ENCODE measurements around the gene TEAD4.

The TEAD4 gene

DNA sequence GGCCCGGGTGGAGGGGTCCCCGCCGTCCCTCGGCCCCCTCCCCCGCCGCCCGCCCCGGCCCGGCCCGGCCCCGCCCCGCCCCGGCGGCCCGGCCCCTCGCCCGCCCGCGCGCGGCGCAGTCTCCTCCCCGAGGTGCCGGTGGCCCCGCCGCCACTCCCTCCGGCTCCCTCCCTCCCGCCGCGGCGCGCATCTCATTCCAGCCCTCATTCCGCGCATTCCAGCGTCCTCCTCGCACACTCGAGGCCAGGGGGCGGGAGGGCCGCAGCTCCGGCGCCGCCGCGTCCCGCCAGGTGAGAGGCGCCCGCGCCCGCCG lies at the start of gene TEAD4:
Gene TEAD4 (plus strand): TSS at position 206 of the 313 bp plus-strand sequence.
- no peak for DNase-seq

DNA sequence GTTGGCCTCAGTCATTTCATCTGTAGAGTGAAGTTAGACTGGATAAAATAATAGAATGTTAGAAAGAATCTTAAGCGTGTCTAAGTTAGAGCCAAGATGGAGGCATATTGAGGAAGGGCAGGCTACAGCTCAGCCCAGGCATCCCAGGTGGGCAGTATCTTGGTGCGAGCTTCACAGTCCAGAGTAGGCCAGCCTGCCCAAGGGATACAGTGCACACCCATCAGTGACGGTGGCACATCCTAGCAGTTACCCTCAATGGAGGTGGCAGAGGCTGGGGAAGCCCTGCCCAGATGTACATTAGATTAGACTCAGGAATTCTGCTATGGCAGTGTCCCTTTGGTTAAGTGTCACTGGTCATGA lies 47.0 kb upstream of the TEAD4 start:
- DNase-seq, result no peak

DNA sequence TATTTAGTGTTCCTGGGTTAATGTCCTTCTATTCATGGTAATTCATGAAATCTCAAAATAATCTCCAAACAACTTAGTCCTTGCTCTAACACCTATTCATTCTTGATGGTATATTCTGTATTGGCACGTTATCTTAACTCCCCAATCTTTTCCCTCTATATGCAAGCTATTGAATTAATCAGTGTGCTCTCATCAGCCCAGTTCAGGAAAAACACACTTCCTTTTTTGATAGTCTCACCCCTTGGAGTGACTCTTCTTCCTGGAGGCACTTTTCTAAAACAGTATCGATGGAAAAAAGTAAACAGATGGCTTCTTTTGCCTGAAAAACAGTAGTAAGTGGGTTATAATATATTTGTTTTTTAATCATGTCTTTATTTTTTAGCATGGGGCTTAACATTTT lies 39.9 kb upstream of the TEAD4 start:
- no peak for DNase-seq

DNA sequence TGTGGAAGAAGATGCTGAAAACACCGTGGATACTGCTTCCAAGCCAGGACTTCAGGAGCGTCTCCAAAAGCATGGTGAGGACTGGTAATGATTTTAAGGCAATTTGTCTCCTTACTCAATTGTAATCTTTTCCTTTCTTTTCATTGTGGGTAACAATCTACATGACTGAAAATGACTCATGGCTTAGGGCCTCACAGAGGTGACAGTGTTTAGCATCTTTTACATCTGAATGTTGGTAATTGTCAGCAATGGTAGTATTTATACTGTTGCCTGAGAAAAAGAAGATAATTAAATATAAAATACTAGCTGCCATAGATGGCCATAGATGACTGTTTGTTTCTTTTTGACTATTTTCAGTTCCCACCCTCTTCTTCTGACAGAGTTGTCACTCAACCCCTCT lies 36.9 kb upstream of the TEAD4 start:
- no peak for DNase-seq

DNA sequence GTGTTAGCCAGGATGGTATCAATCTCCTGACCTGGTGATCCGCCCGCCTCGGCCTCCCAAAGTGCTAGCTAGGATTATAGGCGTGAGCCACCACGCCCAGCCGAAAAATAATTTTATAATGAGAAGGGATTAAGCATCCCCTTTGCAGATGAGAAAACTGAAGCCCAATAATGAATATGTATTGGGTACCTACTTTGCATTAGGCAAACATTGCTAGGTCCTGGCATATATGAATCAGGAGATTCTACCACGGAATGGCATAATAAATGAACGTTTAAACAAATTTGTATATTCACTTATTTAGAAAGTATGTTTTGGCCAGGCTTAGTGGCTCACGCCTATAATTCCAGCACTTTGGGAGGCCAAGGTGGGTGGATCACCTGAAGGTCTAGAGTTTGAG lies 36.1 kb upstream of the TEAD4 start:
- DNase-seq, result no peak

DNA sequence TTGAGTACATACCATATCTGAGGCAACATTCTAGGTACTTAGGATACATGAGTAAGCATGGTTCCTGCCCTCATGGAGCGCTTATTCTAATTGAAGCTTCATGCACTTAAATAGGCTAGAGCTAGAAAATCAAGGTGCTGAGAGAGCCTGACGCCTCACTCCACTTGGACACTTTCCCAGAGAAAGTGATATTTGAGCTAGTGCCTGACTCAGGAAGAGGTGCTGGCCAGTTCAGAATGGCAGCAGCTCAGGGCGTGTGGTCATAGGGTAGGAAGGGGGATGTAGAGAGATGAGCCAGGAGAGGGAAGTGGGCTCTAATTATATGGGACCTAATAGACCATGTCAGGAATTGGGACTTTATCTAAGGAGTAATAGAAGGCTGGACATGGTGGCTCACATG lies 35.2 kb upstream of the TEAD4 start:
- DNase-seq, result no peak

DNA sequence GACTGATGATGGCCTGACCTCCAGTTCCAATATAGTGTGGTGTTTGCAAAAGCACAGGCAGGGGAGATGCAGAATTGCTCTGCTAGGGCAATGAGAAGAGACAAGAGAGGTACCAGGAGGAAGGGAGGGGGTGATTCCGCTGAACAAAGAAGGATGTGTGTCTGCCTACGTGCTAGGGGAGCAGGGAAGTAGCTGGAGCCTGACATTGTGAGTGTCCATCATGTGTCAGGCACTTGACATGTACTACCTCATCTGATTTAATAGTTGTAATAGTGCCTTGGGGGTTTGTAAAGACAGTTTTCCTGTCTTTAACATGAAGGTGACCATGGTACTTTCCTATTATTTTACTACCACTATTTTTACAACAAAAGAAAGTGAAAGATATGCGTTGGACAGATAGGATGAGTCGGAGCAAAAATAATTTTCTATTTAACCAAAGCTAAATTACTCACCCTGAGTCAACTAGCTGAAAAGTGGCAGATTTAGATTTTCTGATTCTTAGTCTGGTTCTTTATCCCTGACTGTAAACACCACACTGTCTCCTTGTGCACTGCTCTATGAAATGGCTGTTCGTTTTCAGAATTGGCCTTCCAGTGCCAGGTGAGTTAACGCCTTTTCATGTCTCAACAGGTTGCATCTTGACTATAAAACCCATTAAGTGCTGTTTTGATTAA lies 33.7 kb upstream of the TEAD4 start:
- no peak for DNase-seq

DNA sequence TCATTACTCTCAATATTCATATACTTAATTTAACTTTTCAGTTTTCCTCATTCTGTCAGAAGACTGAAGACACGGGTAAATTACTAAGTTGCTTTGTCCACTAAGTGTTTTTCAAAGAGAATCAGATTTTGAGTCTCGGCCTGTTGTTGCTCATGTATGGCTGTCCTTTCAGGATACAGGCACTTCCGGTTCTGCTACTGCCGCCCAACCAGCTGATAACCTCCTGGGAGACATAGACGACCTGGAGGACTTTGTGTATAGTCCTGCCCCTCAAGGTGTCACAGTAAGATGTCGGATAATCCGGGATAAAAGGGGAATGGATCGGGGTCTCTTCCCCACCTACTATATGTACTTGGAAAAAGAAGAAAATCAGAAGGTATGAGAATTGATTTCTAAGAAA lies 28.3 kb upstream of the TEAD4 start:
- DNase-seq, result no peak

DNA sequence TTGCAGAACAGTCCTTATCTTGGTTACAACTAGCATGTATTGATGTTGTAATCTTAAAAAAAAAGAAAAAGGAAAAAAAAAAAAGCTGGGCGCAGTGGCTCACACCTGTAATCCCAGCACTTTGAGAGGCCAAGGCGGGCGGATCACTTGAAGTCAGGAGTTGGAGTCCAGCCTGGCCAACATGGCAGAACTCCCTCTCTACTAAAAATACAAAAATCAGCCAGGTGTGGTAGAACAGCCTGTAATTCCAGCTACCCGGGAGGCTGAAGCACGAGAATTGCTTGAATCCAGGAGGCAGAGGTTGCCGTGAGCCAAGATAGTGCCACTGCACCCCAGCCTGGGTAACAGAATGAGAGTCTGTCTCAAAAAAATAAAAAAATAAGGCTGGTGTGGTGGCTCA lies 25.6 kb upstream of the TEAD4 start:
- DNase-seq, result no peak

DNA sequence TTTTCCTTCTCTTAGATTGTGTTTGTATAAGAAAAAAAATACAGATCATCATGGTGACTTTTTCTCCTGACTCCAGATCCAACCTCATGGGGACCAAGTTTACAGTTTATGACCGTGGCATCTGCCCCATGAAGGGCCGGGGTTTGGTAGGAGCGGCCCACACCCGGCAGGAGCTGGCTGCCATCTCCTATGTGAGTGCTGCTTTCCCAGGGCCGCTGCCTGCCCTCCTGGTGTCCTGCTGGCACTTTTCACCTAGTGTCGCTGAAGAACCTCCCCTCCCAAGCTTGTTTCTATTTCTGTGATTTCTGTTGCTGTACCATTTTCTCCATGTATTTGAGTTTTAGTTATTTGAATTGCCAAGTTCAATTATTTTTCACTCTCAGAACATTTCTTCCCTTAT lies 24.8 kb upstream of the TEAD4 start:
- DNase-seq, result no peak

DNA sequence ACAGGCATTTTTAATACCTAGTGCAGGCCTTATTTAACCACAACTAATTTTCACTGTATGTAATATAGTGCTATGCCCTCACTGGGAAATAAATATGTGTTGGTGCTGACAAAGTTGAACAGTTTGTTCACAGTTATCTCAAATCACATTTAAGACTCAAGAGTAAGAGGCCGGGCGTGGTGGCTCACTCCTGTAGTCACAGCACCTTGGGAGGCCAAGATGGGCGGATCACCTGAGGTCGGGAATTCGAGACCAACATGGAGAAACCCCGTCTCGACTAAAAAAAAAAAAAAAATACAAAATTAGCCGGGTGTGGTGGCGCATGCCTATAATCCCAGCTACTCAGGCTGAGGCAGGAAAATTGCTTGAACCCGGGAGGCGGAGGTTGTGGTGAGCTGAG lies 22.9 kb upstream of the TEAD4 start:
- DNase-seq, result no peak

DNA sequence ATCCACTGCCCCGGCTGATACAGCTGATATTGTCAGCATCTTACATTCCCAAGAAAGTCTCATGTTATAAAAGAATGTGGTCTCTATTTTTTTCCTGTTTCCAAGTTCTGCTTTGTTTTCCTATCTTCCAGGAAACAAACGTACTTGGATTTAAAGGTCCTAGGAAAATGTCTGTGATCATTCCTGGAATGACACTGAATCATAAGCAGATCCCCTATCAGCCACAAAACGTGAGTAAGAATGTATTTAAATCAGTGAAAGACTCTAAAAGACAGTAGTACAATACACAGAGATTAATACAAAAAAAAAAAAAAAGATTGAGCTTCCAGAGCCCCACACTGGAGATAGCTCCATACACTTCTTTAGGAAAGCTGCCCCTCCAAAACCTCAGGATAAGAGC lies 21.7 kb upstream of the TEAD4 start:
- no peak for DNase-seq

DNA sequence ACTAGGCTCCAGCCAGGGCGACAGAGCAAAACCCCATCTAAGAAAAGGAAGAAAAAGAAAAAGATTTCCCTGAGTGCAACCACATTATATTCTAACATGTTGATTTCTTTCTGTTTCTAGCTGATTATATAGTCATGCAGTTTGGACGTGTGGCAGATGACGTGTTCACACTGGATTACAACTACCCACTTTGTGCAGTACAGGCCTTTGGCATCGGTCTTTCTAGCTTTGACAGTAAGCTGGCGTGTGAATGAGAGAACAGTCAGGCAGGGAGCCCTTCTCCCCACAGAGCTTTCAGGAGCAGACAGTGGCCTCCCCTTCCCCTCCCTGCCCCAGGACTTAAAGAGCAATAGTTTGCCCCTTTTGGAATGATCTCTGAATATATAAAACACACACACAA lies 20.0 kb upstream of the TEAD4 start:
- no peak for DNase-seq

DNA sequence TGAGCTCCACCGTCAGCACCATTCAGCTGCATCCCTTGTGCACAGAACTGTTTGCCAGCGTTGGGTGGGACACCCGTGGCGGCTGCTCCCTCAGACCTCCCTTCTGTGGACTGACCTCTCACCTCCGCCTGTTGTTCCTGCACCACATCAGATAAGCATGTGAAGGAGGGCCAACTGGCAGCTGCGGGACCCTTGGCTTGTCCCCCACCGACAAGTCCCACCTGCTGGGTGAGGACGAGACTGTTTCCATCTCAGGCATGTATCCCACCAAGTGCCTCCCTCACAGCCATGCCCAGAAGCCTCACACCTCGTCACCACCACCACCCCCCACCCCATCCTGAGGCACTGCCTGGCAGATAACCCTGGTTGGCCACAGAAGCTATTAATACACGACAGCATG lies 18.6 kb upstream of the TEAD4 start:
- DNase-seq, result no peak

DNA sequence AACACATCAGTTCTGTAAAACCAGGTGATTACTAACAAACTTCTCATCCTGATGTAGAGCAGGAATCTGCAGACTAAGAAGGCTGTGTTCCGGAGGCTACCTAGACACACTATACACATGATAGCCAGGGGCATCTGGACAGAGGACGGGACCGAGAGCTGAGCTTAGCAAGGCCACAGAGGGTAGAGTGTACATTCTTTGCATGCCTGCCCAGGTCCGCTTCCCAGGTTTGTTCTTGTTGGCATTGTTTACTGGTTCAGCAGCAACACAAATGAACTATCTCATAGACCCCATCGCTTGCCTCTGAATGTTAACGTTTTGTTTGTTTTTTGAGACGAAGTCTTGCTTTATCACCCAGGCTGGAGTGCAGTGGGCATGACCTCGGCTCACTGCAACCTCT lies 17.7 kb upstream of the TEAD4 start:
- DNase-seq, result no peak

DNA sequence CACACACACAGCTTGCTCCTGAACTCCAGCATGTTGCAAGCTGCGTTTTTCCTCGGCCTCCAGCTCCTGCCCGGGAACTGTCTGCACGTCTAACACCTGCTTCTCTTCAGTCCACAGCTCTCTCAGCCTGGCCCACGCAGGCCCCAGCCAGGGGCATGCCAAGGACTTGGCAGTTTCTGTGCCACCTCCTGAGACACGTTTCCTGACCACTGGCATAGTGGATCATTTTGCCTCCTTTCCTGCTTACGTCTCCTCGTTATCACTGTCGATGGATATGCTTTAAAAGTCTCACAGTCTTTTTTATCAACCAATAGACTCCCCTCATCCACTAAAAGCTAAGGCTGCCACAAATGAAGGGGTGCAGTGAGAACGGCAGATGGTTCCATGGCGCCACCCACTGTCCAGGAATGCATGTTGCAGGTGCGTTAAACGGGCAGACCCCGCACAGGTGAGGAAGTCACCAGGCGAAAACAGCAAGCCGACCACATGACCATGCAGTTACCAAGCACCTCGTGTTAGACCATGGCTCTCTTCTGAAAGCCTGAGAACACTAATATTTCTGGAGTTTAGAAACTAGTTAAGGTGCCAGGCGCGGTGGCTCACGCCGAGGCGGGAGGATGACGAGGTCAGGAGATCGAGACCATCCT lies 14.7 kb upstream of the TEAD4 start:
- peak; percentile 40 for DNase-seq

DNA sequence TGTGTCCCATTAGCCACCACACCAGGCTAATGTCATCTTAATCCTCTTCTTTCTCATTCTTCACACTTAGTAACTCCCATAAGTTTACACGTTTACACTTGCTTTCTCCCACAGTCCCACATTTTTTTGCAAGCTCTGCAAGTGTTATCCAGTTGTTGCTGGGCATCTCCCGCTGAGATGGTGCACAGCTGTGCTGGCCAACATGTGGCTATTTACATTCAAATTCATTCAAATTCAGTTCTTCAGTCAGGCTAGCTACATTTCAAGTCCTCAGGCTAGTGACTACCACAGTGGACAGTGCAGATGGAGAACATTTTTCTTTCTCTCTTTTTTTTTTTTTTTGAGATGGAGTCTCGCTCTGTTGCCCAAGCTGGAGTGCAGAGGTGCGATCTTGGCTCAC lies 9.8 kb upstream of the TEAD4 start:
- DNase-seq, result no peak

DNA sequence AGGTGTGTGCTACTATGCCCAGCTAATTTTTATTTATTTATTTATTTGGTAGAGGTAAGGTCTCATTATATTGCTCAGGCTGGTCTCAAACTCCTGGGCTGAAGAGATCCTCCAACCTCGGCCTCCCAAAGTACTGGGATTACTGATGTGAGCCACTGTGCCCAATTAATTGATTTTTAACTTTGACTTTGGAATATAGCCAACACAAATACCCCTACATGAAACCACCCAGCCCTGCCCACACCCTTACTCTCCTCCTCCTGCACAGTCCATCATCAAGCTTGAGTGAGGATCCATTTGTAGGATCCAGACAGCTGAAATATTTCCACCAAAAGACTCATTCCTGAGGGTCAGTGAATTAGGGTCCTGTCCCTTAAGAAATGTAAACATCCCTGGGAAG lies 3.3 kb upstream of the TEAD4 start:
- DNase-seq, result no peak

DNA sequence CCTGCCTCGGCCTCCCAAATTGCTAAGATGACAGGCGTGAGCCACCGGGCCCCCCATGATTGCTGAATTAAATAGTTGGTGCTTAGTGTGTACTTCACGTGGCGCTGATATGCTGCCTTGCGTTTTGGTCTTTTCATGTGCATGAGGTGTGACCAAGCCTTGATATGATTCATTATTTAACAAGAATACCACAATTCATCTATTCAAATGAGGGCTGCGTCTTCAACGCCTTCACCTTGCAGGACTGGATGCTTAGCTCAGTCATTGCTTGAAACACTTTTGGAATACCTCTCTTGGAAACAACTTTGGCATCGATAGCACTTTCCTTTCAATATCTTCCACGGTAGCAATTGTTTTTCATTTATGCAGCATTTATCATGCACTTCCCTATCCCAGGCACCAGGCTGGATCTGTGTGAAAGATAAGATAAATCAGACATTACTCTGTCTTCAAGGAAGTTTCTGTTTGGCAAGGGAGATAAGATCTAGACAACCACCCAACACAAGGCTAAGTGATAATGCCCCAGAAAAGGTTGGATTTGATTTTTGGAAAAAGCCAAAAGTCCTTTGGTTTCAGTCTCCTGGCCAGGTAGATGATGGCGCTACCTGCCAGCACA lies 1.3 kb upstream of the TEAD4 start:
- no peak for DNase-seq

DNA sequence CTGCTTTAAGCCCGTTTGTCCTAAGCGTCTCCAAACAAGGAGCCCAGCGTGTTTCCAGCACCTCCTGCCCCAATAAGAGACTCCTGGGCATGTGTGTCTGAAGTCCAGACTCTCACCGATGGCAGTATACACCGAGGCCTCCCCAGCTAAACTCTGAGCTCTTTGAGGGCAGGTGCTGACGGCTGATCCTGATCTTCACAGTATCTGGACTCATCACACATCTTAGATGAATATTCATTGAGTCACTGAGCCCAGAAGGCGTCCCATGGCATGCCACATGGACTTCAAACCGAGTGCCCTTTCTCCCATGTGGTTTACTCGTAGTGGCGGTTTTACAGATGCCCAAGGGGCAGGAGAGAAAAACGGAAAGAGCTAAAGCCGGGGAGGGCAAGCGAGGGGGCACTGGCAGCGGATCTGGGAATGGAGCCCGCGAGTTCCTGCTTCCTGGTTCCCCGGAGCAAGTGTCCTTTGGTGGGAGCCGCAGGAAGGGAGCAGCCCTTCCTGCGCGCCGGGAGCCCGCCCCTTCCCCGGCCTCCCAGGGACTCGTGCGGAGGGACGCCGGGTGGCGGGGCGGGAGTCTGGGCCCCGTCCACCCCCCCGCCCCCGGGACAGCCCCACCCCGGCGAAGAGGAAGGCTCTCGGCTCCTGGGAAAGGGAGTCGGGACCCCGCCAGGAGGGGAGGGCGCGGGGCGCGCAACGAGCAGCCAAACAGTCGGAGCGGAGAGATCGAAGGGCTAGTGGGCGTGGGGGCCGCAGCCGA lies 585 bp upstream of the TEAD4 start:
- no peak for DNase-seq

DNA sequence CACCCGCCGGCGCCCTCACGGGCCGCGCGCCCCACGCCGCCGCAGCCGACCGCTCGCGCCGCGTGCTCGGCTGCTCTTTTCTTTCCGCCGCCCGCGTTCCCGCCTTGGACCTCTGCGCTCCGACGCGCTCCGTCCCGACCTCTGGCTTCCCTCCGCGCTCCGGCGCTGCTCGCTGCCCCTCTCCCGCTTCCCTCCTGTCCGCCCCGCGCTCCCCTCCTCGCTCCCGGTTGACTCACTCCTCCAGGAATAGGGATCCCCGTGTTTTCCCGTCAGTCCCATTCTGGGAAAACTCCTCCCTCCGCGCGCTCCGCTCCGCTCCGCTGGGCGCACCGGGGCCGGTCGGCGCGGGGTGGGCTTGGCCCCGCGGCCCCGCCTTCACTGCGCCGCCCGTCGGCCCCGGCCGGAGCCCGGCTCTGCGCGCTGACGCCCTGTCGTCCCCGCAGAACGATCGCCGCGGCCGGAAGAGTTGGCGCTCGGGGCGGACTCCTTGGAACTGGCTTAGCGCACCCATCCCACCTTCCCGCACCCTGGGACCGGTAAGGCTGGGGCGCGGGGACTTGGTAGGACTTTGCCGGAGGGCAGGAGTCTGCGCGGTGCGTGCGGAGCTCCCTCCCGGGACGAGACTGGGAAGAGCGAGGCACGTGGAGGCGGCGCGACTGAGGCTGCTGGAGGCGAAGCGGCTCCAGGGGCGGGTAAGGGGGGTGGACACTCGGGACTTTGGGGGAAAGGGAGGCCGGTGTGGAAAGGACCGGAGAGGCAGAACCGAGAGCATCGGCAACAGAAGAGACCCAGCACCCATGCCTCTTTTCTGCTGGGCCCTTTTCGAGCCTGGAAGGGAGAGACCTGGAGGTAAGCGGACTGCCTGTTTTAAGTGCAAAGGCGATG lies 550 bp downstream of the TEAD4 start:
- DNase-seq, result no peak

DNA sequence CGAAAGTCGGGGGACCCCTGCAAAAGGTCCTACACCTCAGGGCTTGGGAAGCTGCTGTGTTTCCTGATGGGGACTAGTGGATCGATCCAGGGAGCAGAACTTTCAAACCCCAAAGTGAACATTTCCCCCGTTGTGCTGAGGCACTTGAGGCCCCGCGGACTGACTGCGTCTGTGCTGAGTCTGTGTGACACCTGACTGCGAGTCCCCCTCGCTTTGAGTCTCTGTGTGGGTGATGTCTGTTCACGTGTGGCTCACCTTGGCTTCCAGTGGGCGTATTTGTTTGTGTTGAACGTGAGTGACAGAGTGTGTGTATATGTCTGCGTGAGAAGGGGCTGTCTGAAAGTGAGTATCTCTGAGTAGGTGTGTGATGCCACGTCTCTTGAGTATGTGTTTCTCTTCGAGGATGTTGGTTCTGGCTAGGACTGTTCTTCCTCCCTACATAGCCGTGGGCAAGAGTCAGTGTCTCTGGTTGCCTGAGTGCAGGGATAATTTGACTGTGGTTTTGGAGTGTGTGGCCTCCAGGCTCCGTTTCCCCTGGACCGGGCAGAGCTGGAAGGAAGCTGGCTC lies 1.3 kb downstream of the TEAD4 start:
- DNase-seq, result no peak
